GM21825 (cell line): ENCODE data around the gene SPDEF.

Source experiments
- ATAC-seq: cut with Tn5 transposase; IDR thresholded peaks from one replicate; pipeline ENCODE4 v1.9.1; 2021; ENCODE audit warnings: mild to moderate bottlenecking, moderate library complexity; ENCODE audit not compliant: unreplicated experiment

SPDEF gene

DNA sequence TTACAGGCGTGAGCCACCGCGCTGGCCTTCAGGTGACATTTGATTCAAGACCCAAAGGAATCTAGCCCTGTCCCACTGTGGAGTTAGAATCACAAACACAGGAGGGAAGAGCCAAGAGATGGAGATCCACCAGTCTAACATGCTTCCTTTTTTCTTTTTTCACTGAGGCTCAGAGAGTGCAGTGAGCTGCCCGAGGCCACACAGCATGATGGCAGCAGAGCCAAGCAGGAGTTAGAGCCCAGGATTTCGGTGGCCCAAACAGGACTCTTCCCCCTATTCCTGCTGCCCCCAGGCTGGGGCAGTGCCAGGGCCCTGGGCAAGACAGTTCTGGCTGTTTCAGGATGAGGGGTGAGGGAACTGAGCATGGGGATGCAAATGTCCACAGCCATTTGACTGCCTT is 8.1 kb upstream of the SPDEF start:
- no peak for ATAC-seq

DNA sequence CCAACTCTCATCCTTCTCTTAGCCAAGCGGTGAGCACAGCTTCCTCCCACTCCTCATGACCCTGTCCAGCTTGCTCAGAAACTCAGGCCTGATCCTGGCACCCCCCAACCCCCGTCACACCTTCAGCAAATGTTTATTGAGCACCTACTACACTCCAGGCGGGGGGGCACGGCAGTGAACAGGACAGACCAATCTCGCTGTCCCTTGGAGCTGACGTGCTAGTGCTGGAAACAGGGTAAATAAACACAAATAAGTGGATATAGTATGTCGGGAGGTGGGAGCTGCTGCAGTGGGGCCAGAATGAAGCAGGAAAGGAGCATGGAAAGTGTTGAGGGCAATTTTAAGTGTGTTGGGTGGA is 7.4 kb upstream of the SPDEF start:
- ATAC-seq: no peak

DNA sequence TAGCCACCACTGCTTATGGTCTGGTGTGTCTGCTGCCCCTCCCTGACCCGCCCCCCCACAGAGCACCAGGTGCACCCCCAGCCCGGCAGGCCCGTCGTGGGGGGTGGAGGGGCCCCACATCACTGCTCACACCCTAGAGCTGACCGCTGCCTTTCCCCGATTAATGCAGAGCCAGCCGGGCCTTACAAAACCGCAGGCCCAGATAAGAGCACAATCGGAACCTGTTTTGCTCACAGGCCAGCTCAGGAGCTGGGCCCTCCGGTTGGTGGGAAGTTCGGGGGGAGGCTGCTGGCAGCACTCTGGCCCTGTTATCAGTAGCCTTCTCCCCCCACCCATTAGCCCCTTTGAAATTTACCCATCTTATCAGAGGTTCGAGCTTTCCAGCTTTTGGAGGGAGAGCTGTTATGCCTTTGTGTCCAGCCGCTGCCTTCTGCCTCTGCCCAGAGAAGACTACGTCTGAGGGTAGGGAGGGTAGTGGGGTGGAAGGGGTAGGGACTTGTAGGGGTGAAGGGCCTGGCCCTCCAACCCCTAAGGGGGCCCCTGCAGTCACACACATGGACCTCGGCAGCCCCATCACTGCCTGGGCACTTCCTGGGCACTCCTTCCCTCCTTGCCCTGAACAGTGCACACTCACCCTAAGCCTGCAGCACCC is 6.9 kb upstream of the SPDEF start:
- no peak for ATAC-seq

DNA sequence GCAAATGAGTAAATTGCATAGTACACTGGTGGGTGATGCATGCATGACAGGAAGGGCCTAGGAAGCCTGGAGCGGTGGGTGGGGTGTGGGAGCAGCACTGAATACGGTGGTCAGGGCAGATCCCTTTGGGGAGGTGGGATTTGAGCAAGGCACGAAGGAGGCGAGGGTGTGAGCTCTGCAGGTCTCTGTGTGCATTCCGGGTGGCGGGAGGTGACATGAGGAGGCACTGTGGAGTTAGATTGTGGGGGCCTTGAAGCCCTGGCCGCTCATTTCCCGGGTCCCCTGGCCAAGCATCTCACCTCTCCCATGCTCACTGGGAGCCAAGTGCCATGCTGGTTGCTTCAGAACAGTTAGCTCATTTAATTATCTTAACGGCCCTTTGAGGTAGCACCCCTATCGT is 6.2 kb upstream of the SPDEF start:
- no peak for ATAC-seq

DNA sequence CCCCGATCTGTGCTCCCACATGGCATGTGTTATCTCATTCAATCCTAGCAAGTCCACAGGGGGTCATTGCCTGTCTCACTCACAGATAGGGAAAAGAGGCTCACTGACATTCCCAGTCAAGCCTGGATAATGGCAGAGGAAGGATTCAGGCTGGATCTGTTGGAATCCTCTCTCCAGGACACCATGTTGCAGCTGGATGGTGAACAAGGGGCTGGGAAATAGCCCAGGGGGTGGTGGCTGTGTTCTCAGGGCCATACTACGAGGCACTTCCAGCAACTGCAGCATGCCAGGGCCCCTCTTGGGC is 5.0 kb upstream of the SPDEF start:
- ATAC-seq: no peak

DNA sequence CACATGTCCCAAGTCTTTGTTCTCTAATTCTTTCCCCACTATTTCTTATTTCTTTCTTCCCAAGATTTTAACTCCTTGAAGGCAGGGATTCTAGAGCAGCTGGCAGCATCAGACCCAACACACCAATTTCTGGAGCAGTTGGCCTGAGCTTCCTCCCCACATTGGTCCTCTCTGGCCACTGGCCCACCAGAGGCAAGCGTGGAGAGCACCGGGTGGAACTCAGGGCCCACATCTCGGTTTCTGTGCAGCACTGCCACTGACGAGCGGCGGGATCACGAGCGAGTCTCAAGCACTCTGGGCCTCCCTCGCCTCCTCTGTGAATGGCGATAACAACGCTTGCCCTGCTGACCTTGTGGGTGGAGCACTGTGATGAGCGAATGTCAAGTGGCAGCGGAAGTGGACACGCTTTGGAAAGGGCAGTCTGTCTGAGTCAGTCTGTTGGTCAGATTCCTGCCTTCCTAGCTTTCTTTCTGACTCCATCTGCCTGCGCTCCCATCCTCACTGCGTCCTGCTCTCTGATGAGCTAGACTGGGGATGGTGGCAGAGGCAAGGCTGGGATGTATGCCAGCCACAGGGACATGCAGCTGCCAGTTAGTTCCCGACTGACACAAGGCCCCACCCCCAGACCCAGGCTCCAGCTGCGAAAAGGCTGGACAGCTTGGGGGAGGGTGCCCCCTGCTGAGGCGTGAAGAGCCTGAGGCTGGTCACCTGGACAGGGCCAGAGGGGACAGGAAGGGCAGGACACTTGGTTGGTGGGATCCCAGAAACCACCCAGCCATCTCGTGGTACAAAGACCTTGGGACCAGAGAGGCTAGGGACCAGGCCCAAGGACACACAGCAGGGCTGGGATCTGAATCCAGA is 4.5 kb upstream of the SPDEF start:
- no peak for ATAC-seq

DNA sequence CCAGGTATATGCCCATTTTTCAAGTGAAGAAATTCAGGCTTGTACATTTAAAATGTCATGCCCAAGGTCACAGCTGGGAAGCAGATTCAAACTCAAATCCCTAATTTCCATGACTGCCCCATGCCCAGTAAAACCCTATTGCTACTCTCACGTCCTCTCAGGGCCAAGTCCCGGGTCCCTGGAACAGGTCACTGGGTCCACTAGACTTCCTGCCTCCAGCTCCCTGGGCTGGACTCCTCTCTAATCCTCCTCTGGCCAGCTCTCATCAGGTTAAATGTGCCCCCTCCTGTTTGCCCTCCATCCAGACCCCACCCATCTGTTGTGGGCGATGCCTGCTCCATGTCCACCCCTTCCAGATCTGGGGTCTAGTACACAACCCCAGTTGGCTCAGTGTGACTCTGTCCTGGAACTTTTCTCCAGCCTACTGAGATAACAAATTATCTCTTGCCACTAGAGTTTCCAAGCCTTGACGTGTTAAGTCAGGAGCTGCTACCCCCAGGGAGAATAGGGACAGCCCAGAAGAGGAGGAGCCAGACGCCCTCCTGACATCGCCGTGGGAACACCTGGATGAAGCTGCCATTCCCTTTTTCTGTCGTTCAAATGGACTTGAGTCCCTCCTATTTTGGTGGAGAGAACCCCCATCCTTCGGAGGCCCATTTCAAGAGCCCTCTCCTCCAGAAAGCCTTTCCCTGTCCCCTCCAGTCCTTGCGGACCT is 3.7 kb upstream of the SPDEF start:
- ATAC-seq: no peak

DNA sequence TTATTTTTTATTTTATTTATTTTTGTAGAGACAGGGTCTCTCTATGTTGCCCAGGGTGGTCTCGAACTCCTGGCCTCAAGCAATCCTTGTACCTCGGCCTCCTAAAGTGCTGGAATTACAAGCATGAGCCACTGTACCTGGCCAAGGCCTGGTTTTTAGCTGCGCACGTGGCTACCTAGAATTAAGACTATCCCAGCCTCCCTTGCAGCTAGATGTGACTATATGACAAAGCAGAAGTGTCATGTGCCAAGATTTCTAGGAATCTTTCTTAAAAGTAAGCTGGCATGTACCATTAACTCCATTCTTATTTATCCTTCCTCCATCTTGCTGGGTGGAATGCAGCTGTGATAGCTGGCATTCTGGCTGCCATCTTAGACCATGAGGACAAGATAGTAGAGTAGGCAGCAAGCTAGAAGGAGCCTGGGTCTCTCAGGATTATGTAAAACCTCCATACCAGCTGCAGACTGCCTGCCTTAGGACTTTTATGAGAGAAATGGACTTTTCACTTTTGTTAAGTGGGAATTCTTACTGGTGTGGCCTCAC is 2.1 kb upstream of the SPDEF start:
- no peak for ATAC-seq

DNA sequence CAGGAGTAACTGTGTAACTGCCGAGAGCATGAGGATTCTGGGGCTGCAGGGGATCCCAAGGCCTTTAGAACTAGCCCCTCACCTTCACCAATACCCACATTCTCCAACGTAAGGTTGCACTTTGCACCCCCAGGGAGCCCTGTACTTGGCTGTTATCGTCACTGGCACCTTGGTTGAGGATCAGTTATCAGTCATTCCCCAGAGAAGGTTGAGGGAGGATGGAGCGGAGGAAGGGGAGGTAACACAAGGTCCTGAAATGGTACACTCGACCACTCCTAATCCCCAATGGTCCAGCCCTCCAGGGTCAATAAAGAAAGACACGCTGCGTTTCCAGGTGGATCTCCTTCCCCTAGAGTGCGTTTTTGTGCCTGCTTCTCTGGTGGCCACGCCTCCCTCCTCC is 1.1 kb upstream of the SPDEF start:
- no peak for ATAC-seq

DNA sequence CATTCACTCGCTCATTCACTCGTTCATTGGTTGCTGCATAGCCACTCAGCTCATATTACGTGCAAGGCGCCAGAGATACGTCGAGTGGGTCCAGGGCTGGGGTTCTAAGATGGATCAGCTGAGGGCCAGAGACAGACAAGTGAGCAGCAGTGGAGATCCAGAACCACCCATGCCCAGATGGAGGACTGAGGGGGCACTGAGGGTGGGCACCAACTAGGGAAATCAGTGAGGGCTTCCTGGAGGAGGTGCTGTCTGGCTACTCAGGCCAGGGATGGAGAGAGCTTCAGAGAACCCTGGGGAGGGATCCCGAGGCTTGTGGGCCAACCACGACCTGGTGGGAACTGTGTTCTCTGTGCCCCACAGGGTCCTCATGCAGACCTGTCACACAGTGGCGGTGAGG is 364 bp upstream of the SPDEF start:
- no peak for ATAC-seq

DNA sequence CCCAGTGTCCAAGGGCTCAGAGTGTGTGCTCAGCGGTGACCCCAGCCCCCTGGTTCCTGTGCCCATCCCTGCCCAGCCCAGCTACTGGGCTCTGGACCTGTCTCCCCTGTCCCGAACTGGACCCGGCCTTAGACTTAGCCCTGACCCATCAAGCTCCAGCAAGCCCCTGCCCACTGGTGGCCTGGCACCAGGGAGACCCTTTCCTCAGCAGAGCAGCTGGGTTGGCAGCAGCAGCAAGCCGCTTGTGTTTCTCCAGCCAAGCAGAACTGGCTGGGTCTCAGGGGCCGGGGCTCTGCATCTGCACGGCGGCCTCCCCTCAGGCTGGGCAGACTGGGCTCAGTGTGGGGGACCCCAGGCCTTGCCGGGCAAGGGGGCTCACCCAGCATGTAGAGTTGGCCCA is 801 bp downstream of the SPDEF start:
- ATAC-seq: no peak

DNA sequence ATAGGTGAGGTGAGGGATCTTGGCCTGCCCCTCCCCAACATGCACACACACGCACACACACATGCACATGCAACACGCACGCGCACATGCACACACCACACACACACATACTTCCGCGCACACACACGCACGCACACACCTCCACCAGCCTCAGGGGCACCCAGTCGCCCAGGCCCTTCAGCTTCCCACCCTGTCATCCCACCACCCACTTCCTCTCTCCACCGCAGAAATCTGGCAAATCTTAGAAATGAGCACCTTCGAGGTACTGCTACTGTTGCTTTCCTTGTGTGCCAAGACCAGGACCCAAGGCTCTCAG is 1.2 kb downstream of the SPDEF start:
- no peak for ATAC-seq

DNA sequence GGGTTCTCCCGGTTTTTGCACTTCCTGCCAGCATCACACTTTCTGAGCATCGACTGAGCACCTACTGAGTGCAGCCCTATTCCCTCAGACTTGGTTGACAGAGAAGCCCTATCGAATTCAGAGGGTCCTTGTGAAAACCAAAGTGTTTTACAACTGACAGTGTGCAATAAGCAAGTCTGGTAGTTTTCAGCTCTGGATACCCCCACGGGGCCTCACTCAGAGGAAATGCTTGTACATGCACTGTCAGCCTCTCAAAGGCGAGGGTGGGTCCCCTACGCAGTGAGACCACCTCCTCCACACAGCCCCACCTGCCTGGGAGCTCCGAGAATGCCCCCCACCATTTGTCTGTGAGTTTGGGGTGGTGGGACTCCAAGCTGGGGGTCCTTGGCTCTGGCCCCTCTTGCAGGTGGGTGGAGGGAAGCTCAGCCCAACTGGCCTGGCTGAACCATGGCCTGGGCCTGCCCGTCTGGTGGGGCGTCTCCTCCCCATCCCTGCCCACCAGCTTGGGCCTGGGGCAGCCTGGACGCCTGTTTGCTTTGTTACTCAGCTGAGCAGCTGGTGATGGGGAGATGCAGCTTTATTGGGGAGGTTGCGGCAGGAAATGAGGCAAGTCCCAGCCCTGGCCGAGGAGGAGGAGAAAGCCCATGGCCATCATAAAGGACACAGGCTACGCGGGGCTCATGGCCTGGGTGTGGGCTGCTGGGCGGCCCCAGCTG is 1.7 kb downstream of the SPDEF start:
- ATAC-seq: no peak

DNA sequence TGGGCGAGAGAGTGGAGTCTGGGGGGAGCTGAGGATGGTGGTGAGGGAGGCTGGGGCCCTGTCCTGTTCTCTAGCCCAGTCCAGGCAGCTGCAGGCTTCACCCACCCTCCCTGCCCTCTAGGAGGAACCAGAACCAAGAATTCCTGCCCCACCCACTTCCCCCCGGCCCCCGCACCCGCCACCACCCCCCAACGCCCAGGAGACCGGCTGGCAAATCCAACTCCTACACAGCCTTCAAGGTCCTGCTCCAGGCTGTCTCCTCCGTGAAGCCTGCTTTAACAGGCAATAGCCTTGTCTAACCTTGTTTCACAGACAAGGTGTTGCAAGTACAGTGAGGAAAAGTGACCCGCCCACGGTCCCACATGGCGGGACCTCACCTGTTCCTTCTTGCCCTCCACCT is 2.4 kb downstream of the SPDEF start:
- no peak for ATAC-seq

DNA sequence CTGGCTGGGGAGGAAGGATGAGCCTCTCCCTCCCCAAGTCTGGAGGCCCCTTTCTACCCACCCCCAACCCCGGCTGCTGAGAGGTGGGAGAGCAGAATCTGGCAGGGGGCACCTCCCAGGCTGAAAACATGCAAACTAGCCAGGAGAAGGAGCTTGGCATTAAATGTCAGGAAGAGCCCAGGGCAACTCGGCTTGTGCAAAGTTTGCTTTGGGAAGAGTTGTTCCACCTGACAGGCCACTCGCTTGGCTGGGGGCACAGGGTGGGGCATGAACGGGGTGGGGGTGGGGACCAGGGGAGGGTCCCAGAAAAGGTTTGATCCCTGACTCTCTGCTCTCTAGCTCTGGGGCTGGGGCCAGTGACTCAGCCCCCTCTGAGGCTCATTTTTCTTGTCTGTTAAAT is 3.0 kb downstream of the SPDEF start:
- ATAC-seq: no peak

DNA sequence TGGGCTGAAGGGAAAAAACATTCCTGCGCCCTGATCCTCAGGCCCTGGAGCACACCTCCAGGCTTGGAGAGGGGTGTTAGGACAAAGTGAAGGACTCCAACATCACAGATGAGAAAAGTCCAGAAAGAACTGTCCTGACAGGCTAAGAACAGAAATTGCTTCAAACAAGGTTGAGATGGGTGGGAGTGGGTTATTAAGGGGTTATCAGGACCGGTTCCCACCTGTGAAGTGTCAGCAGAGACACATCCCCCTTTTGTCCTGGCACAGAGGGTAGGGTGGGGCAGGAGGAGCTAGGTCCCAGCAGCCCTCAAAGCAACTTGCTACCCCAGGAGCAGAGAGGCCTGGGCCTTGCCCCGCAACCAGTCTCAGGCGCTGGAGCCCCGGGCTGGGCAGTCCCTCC is 3.5 kb downstream of the SPDEF start:
- no peak for ATAC-seq

DNA sequence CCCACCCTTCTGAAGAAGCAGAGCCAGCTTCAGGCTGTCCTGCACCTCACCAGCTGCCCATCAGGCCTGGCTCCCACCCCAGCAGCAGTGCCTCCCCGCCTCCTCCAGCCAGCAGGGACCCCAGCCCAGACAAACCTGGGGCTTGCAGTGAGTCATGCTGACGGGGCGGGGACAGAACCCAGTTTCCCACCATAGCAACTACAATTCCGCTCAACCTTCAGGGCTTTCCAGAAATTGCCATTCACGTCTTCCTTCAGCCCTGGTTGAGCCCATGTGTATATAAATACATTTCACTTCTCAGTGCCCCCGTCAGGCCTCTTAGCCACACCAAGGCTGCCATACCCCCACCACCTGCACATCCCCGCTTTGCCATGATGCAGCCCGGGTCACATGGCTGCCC is 4.4 kb downstream of the SPDEF start:
- ATAC-seq: no peak

DNA sequence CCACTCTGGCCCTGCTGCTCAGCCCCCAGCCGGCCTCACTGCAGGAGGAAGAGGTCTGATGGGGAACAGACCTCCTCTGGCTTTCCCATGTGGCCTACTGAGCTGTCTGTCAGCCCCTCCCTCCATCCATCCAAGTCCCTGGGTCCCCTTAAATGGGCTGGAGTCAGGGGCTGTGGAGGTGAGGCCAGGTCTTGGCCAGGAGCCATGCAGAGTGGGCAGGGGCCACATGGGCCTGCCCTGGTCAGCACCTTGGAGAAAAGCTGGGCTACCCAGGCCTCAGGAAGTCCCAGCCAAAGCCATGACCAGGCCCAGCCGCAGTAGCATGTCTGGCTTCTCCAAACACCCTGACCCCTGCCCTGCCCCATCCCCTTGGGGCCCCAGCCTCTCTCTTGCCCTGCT is 6.3 kb downstream of the SPDEF start:
- ATAC-seq: no peak

DNA sequence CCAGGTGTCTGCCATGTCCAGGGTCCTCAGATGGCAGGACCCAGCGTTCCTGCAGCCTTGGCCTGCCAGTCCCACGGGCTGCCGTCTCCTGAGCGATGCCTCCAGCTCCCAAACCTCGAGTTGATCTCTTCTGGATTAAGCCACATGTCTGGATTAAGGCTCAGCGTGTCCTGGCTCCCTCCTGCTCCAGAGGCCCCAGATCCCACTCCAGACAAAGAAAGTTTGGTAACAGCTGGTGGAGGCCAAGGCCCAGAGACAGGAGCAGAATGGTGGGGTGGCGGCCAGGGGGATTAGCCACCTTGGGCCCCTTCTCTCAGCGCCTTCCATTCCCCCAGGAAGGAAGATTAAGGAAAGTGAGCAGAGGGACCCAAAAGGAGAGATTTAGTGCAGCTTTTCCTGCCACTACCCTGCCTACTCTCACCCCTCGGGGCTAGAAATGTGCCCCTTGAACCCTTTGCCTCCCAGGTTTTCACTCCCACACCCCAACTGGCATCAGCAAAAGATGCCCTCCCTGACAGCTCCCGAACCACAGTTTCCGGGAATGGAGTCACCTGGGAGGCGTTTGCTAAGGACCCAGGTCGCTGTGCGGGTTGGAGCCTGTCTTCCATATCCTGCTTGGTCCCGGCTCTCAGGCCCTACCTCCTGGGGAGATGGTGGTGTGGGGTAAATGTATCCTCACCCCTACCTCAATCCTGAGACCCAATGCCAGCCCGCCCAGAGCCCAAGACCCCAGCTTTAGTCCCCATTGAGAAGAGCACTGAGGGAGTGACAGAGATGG is 6.9 kb downstream of the SPDEF start:
- no peak for ATAC-seq

DNA sequence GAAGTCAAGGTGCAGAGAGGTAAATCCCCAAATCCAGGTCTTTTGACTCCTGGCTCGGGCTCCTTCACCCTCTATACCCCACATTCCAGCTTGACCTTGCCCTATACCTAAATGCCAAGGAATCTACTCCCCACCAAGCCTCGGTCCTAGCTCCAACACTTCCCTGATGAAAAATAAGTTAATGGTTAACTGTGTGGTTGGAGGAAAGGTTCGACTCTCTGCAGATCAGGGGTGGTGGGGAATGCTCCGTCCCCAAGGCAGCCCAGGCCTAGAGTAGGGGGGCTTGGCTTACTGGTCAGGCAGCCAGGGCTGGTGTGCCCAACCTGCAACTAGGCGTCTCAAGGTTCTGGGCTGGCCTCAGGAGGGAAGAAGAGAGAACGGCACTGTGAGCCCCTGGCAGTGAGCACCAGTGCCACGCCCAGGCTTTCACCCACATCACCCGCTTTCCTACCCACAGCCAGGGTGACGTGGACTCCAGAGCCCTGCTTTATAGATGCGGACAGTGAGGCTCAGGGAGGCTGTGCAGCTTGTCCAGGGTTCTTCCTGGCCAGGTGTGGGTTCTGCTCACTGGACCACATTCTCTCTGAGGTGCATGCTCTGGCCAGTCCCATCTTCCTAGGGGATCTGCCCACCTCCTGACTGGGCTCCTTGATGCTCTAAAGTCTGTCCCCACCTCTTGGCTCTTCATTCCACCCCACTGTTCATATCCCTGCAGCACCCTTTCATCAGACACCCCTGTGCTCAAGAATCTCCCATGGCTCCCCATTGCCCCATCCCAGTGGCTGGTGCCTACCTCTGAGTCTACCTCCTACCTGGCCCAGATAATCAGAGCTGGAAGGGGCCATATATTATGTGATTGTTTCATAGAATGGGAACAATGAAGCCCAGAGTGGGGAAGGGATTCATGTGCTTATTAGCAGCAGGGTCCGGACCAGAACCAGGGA is 8.2 kb downstream of the SPDEF start:
- ATAC-seq: no peak
